ENCODE results near the gene NOP9.

Gene NOP9

GRCh38 chr14:24356208-24356607 is 56.6 kb downstream of the NOP9 start:
- no peak for DNase-seq

Data from suppressor macrophage treated with lipopolysaccharide for 1 hour (primary cell).